ENCODE measurements around the gene SLC43A2. TPM values are rescaled to one million over a fixed set of nuclear protein-coding genes. Genes with fewer than 3 reads are reported as not detected.
A peak's percentile ranks its signal among the peaks of the same experiment; 100 is the strongest.

Gene SLC43A2
- total and polyA plus RNA-seq, 8 donors, result 0.29 to 15.8 (median 5.2) TPM

DNA sequence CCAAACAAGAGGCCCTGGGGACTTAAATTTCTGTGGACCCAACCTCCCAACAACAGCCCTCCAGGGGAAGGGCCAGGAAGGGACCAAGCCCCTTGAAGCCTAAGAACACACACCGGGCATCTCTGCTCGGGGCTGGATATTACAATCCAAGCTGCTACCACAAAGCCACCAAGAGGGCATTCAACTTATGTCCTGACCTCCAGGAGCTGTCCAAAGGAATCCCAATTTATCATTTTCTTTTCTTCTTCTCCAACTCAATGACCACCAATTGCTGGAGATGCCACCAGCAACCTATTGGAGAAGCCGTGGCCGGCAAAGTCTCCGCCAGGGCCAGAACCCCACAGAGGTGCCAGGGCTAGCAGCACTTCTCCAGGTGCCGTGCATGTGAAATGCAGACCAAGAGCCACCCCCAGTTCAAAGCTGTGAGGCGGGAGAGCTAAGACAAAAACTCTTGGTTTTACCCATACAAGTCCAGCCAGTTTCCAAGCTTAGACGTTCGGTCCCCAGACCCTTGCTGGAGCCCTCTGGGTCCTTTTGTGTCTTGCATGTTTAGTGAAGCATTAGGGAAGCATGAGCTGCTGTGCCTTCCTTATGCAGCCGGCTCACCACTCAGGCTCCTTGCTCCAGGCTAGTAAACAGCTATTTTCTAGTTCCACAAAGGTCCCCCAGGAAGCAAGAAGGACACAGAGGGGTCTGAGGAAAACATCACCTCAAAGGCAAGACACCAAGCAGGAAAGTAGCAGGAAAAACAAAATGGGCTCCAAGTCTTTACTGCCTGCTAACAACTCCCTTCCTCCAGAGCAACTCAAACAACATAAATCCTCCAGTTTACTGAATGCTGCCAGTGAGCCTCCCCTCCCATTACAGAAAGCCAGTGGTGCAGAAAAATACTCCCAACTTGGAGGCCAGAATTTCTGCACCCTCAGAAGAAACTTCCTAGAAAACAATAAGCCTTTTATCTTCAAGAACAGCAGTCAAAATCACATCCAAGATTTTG lies 69.3 kb downstream of the SLC43A2 start:
- no peak for DNase-seq
- peaks cover 0 to 20% (median 12%) of the 10 kb centered on the region in 4 donors for H3K36me3 ChIP-seq
- H3K4me1 ChIP-seq, result peaks cover 36 to 83% (median 74%) of the 10 kb centered on the region in 4 donors
- no peak overlapping the region for H3K4me3 ChIP-seq
- TF ChIP-seq POLR2AphosphoS5 (IDR thresholded peaks at IDR 0.05), result no peak
- WGBS, 5 donors, result 79 to 88% (median 82%) methylated on average over 10 of the region's 10 CpGs
- no peak overlapping the region for H3K27ac ChIP-seq
- intact Hi-C loops (cut with DNase I; ENCODE audit: low total_unique reads), result no loop called here
- no peaks in the 10 kb centered on the region for H3K27me3 ChIP-seq
- H3K9me3 ChIP-seq, result no peaks in the 10 kb centered on the region

DNA sequence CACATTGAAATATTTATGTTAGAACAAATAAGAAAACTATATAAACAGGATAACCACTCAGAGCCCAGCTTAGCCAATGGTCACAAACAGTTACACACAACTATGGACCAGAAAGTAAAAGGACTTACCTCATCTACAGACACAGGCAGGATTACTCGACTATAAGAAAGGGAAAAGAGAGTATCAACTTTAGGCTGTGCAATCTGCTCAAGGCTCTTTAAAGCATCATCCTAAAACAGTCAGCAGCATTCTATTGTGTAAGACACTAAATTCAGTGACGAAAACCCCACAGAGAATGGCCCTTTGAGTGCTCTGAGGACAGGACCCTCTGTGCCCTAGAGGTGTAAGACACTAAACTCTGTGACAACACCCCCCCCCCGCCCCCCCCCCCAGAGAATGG lies 70.2 kb downstream of the SLC43A2 start:
- H3K4me1 ChIP-seq, result peaks cover 36 to 88% (median 76%) of the 10 kb centered on the region in 4 donors
- H3K27ac ChIP-seq, result no peak overlapping the region
- peaks cover 0 to 28% (median 18%) of the 10 kb centered on the region in 4 donors for H3K36me3 ChIP-seq
- intact Hi-C loops (cut with DNase I; ENCODE audit: low total_unique reads), result no loop called here
- H3K4me3 ChIP-seq, result no peak overlapping the region
- H3K9me3 ChIP-seq, result no peaks in the 10 kb centered on the region
- WGBS, 5 donors, result 55 to 77% (median 66%) methylated on average over 3 of the region's 3 CpGs
- no peaks in the 10 kb centered on the region for H3K27me3 ChIP-seq
- no peak for DNase-seq
- no peak for TF ChIP-seq EP300 (IDR thresholded peaks at IDR 0.05)
- no peak for TF ChIP-seq POLR2A (IDR thresholded peaks at IDR 0.05)
- TF ChIP-seq, protein P1, sequence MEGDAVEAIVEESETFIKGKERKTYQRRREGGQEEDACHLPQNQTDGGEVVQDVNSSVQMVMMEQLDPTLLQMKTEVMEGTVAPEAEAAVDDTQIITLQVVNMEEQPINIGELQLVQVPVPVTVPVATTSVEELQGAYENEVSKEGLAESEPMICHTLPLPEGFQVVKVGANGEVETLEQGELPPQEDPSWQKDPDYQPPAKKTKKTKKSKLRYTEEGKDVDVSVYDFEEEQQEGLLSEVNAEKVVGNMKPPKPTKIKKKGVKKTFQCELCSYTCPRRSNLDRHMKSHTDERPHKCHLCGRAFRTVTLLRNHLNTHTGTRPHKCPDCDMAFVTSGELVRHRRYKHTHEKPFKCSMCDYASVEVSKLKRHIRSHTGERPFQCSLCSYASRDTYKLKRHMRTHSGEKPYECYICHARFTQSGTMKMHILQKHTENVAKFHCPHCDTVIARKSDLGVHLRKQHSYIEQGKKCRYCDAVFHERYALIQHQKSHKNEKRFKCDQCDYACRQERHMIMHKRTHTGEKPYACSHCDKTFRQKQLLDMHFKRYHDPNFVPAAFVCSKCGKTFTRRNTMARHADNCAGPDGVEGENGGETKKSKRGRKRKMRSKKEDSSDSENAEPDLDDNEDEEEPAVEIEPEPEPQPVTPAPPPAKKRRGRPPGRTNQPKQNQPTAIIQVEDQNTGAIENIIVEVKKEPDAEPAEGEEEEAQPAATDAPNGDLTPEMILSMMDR (IDR thresholded peaks at IDR 0.05), result no peak
- no peak for TF ChIP-seq POLR2AphosphoS5 (IDR thresholded peaks at IDR 0.05)

DNA sequence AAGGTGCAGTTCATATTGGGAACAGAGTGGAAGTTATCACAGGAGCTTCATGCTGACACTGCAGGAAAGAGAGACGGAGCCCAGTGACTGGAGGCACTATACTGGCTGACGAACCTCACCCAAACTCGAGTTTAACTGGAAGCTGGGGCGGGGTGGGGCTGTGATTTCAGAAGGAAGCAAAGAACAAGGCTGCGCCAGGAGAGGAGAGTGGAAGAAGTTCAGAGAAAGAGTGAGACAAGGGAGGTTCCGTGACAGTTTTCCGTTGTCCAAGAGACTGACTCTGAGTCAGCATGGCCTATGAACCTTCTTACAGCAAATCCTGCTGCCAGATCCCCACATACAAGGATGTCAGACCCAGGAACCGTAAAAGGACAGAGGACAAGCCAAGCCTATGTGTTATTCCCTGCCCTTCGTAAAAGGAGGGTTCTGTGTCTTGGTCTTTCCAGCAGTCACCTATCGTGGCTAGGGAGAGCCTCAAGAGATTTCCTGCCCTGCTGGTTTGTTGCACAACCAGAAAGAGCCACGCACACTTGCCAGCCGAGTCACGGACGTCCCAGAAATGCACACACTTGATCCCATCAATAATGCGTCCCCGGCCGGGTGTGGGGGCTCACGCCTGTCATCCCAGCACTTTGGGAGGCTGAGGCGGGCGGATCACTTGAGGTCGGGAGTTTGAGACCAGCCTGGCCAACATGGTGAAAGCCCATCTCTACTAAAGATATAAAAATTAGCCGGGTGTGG lies 71.1 kb downstream of the SLC43A2 start:
- Histone ChIP-seq H3K27me3 (no peaks in the 10 kb centered on the region), H3K27ac (peak overlapping the region in 1 of 5 donors; percentile 42), H3K9me3 (no peaks in the 10 kb centered on the region), H3K36me3 (peaks cover 3 to 37% (median 26%) of the 10 kb centered on the region in 4 donors), H3K4me3 (no peak overlapping the region), H3K4me1 (peaks cover 31 to 81% (median 70%) of the 10 kb centered on the region in 4 donors)
- DNase-seq, result no peak
- intact Hi-C loops (cut with DNase I; ENCODE audit: low total_unique reads), result no loop called here
- TF ChIP-seq EP300 (IDR thresholded peaks at IDR 0.05) (no peak), POLR2A (IDR thresholded peaks at IDR 0.05) (no peak), POLR2AphosphoS5 (IDR thresholded peaks at IDR 0.05) (no peak)
- TF ChIP-seq, protein P1 (IDR thresholded peaks at IDR 0.05), result no peak
- WGBS, 5 donors, result 73 to 83% (median 78%) methylated on average over 22 of the region's 22 CpGs

DNA sequence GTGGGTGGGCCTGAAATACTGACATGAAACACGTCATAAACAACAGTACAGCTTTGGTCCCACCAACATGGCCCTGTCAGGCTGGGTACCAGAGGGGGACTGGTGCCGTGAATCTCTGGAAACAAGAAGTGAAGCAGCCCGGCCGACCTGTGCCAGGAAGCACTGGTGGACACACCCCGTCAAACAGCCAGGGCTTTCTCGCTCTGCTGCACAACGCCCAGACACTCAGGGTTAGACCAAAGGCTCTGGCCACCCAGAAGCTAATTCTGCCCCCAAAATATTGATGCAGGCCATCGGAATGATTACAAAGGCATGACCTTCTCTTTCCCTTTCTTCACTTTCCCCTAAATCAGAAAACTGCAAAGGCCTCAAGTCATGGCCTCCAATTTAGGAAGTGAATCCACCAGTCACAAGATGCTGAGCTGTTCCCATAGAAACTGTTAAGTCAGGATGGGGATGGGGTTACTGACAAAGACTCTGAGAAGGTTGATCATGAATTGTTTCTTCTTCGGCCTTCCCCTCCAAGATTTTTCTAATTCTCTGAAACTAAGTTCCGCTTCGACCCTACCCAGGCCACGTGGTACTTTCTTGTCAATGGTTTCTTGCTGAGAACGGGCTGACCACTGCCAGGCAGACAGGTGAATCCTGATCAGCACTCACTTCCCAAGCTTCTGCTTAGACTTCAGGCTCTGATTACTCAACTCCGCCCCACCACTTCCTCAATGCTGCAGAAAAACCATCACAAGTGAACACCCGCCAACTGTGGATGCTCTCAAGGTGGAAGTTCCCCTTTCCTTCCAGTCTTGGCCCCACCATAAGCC lies 72.8 kb downstream of the SLC43A2 start:
- Histone ChIP-seq H3K9me3 (no peaks in the 10 kb centered on the region), H3K4me3 (no peak overlapping the region), H3K36me3 (peaks cover 10 to 53% (median 43%) of the 10 kb centered on the region in 4 donors), H3K27me3 (no peaks in the 10 kb centered on the region), H3K27ac (peak overlapping the region in 3 of 5 donors; percentile 19 to 63 (median 42)), H3K4me1 (peaks cover 23 to 72% (median 58%) of the 10 kb centered on the region in 4 donors)
- 59 to 75% (median 62%) methylated on average over 12 to 15 of the region's 15 CpGs for WGBS, 5 donors
- intact Hi-C loops (cut with DNase I; ENCODE audit: low total_unique reads), result no loop called here
- no peak for DNase-seq
- TF ChIP-seq EP300 (IDR thresholded peaks at IDR 0.05) (no peak), POLR2A (IDR thresholded peaks at IDR 0.05) (no peak)

Data from stomach (tissue), 9 donors.